GM10266 (cell line): ENCODE data around the gene KLHL4.
"Not testable (repeated sequence)": the region's sequence is repeated elsewhere in the genome, so short reads cannot be mapped to it uniquely, and the experiment has no call there.

Source experiments
- DNase-seq: peaks from one replicate; pipeline ENCODE4 v3.0.0; 2012; ENCODE audit errors: extremely low spot score
- TF ChIP-seq, protein P1 (sequence below): IDR thresholded peaks from 2 replicates; pipeline ENCODE4 v1.5.1; 2012; ENCODE audit warnings: mild to moderate bottlenecking, low read depth; ENCODE audit not compliant: control insufficient read depth, insufficient read depth; ENCODE audit errors: missing control alignments

The KLHL4 gene, protein sequence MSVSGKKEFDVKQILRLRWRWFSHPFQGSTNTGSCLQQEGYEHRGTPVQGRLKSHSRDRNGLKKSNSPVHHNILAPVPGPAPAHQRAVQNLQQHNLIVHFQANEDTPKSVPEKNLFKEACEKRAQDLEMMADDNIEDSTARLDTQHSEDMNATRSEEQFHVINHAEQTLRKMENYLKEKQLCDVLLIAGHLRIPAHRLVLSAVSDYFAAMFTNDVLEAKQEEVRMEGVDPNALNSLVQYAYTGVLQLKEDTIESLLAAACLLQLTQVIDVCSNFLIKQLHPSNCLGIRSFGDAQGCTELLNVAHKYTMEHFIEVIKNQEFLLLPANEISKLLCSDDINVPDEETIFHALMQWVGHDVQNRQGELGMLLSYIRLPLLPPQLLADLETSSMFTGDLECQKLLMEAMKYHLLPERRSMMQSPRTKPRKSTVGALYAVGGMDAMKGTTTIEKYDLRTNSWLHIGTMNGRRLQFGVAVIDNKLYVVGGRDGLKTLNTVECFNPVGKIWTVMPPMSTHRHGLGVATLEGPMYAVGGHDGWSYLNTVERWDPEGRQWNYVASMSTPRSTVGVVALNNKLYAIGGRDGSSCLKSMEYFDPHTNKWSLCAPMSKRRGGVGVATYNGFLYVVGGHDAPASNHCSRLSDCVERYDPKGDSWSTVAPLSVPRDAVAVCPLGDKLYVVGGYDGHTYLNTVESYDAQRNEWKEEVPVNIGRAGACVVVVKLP

DNA sequence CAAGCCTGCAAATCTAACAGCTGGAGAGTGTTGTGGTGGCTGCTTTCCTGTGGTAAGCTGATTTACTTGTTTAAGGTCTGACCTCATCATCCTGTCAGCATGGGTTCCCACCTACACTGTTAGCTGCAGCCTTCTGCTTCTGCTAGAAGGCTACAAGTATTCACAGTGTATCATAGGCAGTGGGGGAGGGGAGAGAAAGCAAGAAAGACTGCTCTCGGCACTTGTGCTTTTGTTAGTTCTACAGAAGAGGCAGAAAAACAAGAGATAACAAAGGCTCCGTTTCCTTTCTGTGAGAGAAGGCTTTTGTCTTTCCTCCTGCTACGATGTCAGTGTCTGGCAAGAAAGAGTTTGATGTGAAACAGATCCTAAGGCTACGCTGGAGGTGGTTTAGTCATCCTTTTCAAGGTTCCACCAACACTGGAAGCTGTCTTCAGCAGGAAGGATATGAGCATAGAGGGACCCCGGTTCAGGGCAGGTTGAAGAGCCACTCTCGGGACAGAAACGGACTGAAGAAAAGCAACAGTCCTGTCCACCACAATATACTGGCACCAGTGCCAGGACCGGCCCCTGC, at the start of gene KLHL4:
Gene KLHL4, plus strand, starts transcription at position 232 of the 571 bp plus-strand sequence. Its CDS starts 92 bp downstream, at position 324.
- no peak for DNase-seq
- TF ChIP-seq, protein P1, sequence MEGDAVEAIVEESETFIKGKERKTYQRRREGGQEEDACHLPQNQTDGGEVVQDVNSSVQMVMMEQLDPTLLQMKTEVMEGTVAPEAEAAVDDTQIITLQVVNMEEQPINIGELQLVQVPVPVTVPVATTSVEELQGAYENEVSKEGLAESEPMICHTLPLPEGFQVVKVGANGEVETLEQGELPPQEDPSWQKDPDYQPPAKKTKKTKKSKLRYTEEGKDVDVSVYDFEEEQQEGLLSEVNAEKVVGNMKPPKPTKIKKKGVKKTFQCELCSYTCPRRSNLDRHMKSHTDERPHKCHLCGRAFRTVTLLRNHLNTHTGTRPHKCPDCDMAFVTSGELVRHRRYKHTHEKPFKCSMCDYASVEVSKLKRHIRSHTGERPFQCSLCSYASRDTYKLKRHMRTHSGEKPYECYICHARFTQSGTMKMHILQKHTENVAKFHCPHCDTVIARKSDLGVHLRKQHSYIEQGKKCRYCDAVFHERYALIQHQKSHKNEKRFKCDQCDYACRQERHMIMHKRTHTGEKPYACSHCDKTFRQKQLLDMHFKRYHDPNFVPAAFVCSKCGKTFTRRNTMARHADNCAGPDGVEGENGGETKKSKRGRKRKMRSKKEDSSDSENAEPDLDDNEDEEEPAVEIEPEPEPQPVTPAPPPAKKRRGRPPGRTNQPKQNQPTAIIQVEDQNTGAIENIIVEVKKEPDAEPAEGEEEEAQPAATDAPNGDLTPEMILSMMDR = no peak

DNA sequence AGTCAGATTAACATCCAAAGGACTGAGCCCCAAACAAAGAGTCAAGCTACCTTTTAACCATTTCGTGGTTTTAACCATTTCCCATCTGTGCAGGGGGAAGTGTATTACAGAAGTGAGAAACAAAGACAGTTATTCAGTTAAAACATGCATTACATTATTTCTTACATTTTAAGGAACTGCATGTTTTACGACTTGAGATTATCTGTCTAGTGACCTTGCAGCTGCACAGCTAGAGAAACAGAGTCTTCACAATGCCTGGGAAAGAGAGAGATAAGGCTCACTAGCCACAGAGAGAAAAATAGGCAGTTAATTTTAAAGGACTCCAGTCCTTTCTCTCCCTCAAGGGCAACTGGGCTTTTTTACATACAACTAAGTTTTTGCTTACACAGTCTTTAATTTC, 48.7 kb upstream of the KLHL4 start:
- TF ChIP-seq, protein P1 = no peak
- DNase-seq = no peak

DNA sequence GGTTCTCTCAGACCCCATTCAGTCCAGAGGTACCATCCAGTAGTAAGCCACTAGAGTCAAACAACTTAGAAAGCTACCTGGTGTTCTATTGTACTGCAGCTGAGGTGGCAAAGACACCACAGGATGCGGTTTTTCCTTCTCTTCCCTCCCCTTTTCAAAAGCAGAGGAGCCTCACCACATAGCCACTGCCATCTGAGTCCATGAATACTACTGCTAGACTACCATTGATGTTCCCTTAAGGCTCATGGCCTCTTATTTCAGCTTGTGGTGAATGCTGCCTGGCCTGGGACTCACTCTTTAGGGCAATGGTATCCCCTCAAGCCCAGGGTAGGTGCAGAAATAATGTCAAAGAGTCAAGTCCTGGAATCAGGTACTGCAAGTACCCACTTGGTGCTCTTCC, 41.8 kb upstream of the KLHL4 start:
- no peak for DNase-seq
- TF ChIP-seq, protein P1 = no peak

DNA sequence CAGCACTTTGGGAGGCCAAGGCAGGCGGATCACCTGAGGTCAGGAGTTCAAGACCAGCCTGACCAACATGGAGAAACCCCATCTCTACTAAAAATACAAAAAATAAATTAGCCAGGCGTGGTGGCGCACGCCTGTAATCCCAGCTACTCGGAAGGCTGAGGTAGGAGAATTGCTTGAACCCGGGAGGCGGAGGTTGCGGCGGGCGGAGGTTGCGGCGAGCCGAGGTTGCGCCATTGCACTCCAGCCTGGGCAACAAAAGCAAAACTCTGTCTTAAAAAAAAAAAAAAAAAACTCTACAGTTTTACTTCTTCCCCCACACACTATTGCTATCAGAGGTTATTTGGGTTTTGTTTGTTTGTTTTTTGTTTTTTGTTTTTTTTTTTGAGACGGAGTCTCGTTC, 38.9 kb upstream of the KLHL4 start:
- not testable (repeated sequence) for DNase-seq

DNA sequence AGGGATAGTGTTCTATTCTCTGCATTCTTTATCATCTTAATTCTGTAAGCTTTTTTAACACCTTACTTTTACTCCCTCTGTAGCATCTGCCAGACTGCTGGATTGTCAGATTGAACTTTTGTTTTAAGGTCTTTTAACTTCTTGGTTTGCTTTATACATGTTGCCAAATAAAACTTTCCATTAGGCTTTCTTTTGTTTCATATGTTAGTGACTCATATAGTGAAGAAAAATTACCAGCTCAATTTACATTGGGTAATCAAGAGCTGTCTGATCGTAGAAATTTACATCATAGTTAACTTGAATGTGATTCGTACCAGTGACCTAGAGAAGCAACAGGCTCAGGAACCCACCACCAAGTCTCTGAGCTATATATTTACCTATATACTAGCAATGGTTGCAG, 28.5 kb upstream of the KLHL4 start:
- TF ChIP-seq, protein P1 = no peak

DNA sequence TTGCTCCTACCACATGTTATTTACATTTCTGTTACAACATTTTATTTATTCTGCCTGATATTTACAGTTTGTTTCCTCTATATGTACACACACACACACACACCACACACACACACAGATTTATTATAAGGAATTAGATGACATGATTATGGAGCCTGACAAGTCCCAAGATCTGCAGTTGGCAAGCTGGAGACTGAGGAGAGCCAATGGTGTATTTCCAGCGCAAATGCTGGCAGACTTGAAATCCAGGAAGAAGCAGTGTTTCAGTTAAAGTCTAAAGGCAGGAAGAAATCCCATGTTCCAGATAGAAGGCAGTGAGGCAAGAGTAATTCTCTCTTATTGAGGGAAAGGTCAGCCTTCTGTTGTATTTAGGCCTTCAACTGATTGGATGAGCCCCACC, 1.8 kb upstream of the KLHL4 start:
- TF ChIP-seq, protein P1 = no peak
- DNase-seq = no peak

More for the DNA sequence above, 28.5 kb upstream of the KLHL4 start:
- DNase-seq = no peak

DNA sequence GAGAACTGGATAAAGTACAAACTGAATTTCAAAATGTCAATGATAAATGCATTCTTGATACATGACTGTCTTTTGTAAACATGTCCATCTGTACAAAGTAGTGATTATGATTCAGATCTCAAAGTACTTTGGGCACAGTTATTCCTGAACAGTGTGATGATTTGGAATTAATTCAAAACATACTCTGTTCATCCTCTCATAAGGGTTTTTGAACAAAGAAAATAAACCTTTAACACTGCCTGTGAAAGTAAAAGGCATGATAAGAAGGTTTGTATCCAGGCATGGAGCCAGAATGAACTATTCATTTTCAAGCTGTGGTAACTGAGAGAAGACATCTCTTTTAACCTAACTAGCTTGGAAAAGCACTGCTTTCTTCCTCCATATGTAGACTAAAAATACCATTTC, 883 bp upstream of the KLHL4 start:
- no peak for DNase-seq
- TF ChIP-seq, protein P1 = no peak
